Measurements from ENCODE around the gene STX5. TPM values are rescaled to one million over a fixed set of nuclear protein-coding genes. Genes with fewer than 3 reads are reported as not detected.

STX5 gene
- total RNA-seq, 1 experiment from 2014 or later, result 30.0 TPM

GRCh38 chr11:62788991-62789390, 42.9 kb downstream of the STX5 start:
- peaks cover 43% of the 10 kb centered on the region for H3K4me1 ChIP-seq (ENCODE audit: low read length)
- H3K9me2 ChIP-seq (replicated peaks; ENCODE audit: insufficient read depth, low read length), result no peaks in the 10 kb centered on the region
- H3K4me3 ChIP-seq (ENCODE audit: low read length), result peak overlapping the region; percentile 89; the same call in 1 of the 2 replicates
- H3K27me3 ChIP-seq (ENCODE audit: low read length), result no peaks in the 10 kb centered on the region
- peaks cover 50% of the 10 kb centered on the region for H3K79me2 ChIP-seq (ENCODE audit: low read length)
- H3K4me2 ChIP-seq (ENCODE audit: low read depth, low read length, poor library complexity, severe bottlenecking), result peak overlapping the region; percentile 78
- no peaks in the 10 kb centered on the region for H3K9me3 ChIP-seq (ENCODE audit: low read length)
- H4K20me1 ChIP-seq (ENCODE audit: insufficient read depth, low read depth, low read length), result no peaks in the 10 kb centered on the region; the same call in 1 of the 2 replicates
- no peak overlapping the region for H2AFZ ChIP-seq (ENCODE audit: low read length)
- peak overlapping the region; percentile 56; the same call in 1 of the 2 replicates for H3K27ac ChIP-seq (ENCODE audit: low read length)
- peak overlapping the region; percentile 96 for H3K9ac ChIP-seq (ENCODE audit: low read length)
- H3K36me3 ChIP-seq (ENCODE audit: insufficient read depth, low read length), result peaks cover 13% of the 10 kb centered on the region; the same call in 1 of the 2 replicates
- no peak for DNase-seq

GRCh38 chr11:62787005-62787759, 44.7 kb downstream of the STX5 start, which contains the start of gene TMEM179B:
TSS of gene TMEM179B (plus strand) at chr11:62787402. CDS start at chr11:62787432, 30 bp downstream.
- no peak within 1 kb of the TSS for H2AFZ ChIP-seq (ENCODE audit: low read length)
- no peaks in the 10 kb centered on the region for H3K9me3 ChIP-seq (ENCODE audit: low read length)
- H3K9ac ChIP-seq (ENCODE audit: low read length), result peak within 1 kb of the TSS; percentile 96
- H3K4me2 ChIP-seq (ENCODE audit: low read depth, low read length, poor library complexity, severe bottlenecking), result peak within 1 kb of the TSS; percentile 78
- H3K36me3 ChIP-seq (ENCODE audit: insufficient read depth, low read length), result peaks cover 10% of the 10 kb centered on the region; the same call in 1 of the 2 replicates
- no peaks in the 10 kb centered on the region for H3K9me2 ChIP-seq (replicated peaks; ENCODE audit: insufficient read depth, low read length)
- DNase-seq, result peak; percentile 100
- peaks cover 50% of the 10 kb centered on the region for H3K79me2 ChIP-seq (ENCODE audit: low read length)
- no peaks in the 10 kb centered on the region; the same call in 1 of the 2 replicates for H4K20me1 ChIP-seq (ENCODE audit: insufficient read depth, low read depth, low read length)
- no peaks in the 10 kb centered on the region for H3K27me3 ChIP-seq (ENCODE audit: low read length)
- peaks cover 38% of the 10 kb centered on the region for H3K4me1 ChIP-seq (ENCODE audit: low read length)
- H3K4me3 ChIP-seq (ENCODE audit: low read length), result peak within 1 kb of the TSS; percentile 89
- peak within 1 kb of the TSS; percentile 70 for H3K27ac ChIP-seq (ENCODE audit: low read length)

GRCh38 chr11:62786318-62787004, 45.4 kb downstream of the STX5 start:
- H3K36me3 ChIP-seq (ENCODE audit: insufficient read depth, low read length), result peaks cover 7% of the 10 kb centered on the region; the same call in 1 of the 2 replicates
- H3K4me1 ChIP-seq (ENCODE audit: low read length), result peaks cover 35% of the 10 kb centered on the region
- H3K4me2 ChIP-seq (ENCODE audit: low read depth, low read length, poor library complexity, severe bottlenecking), result peak overlapping the region; percentile 78
- no peaks in the 10 kb centered on the region for H3K9me2 ChIP-seq (replicated peaks; ENCODE audit: insufficient read depth, low read length)
- H3K9me3 ChIP-seq (ENCODE audit: low read length), result no peaks in the 10 kb centered on the region
- H3K27ac ChIP-seq (ENCODE audit: low read length), result peak overlapping the region; percentile 70
- peak overlapping the region; percentile 89 for H3K4me3 ChIP-seq (ENCODE audit: low read length)
- no peaks in the 10 kb centered on the region for H3K27me3 ChIP-seq (ENCODE audit: low read length)
- H4K20me1 ChIP-seq (ENCODE audit: insufficient read depth, low read depth, low read length), result no peaks in the 10 kb centered on the region; the same call in 1 of the 2 replicates
- no peak overlapping the region for H2AFZ ChIP-seq (ENCODE audit: low read length)
- DNase-seq, result peak; percentile 94
- peak overlapping the region; percentile 96 for H3K9ac ChIP-seq (ENCODE audit: low read length)
- H3K79me2 ChIP-seq (ENCODE audit: low read length), result peaks cover 47% of the 10 kb centered on the region

GRCh38 chr11:62782753-62783152, 49.1 kb downstream of the STX5 start:
- H3K9ac ChIP-seq (ENCODE audit: low read length), result no peak overlapping the region

GRCh38 chr11:62778441-62778840, 53.4 kb downstream of the STX5 start:
- Histone ChIP-seq H3K27me3 (ENCODE audit: low read length) (no peaks in the 10 kb centered on the region), H4K20me1 (ENCODE audit: insufficient read depth, low read depth, low read length) (no peaks in the 10 kb centered on the region), H3K9ac (ENCODE audit: low read length) (no peak overlapping the region), H3K4me2 (ENCODE audit: low read depth, low read length, poor library complexity, severe bottlenecking) (no peak overlapping the region), H3K4me1 (ENCODE audit: low read length) (peaks cover 3% of the 10 kb centered on the region; the same call in 1 of the 2 replicates), H2AFZ (ENCODE audit: low read length) (no peak overlapping the region), H3K9me3 (ENCODE audit: low read length) (no peaks in the 10 kb centered on the region), H3K36me3 (ENCODE audit: insufficient read depth, low read length) (0 out of 2 replicates have a peak, but pooled peaks cover 4% of the 10 kb centered on the region), H3K79me2 (ENCODE audit: low read length) (peaks cover 9% of the 10 kb centered on the region), H3K27ac (ENCODE audit: low read length) (no peak overlapping the region), H3K4me3 (ENCODE audit: low read length) (no peak overlapping the region), H3K9me2 (replicated peaks; ENCODE audit: insufficient read depth, low read length) (no peaks in the 10 kb centered on the region)
- no peak for DNase-seq

More at GRCh38 chr11:62782753-62783152, 49.1 kb downstream of the STX5 start:
- H3K27me3 ChIP-seq (ENCODE audit: low read length), result no peaks in the 10 kb centered on the region
- H4K20me1 ChIP-seq (ENCODE audit: insufficient read depth, low read depth, low read length), result no peaks in the 10 kb centered on the region
- H3K4me2 ChIP-seq (ENCODE audit: low read depth, low read length, poor library complexity, severe bottlenecking), result no peak overlapping the region
- no peak for DNase-seq
- H3K79me2 ChIP-seq (ENCODE audit: low read length), result peaks cover 11% of the 10 kb centered on the region
- no peak overlapping the region for H3K27ac ChIP-seq (ENCODE audit: low read length)
- peaks cover 8% of the 10 kb centered on the region for H3K4me1 ChIP-seq (ENCODE audit: low read length)
- H2AFZ ChIP-seq (ENCODE audit: low read length), result no peak overlapping the region
- H3K9me3 ChIP-seq (ENCODE audit: low read length), result no peaks in the 10 kb centered on the region
- no peaks in the 10 kb centered on the region for H3K9me2 ChIP-seq (replicated peaks; ENCODE audit: insufficient read depth, low read length)
- H3K4me3 ChIP-seq (ENCODE audit: low read length), result no peak overlapping the region
- 0 out of 2 replicates have a peak, but pooled peaks cover 4% of the 10 kb centered on the region for H3K36me3 ChIP-seq (ENCODE audit: insufficient read depth, low read length)

- H3K9ac ChIP-seq (ENCODE audit: low read length), result no peak overlapping the region
- DNase-seq, result no peak
- H3K4me2 ChIP-seq (ENCODE audit: low read depth, low read length, poor library complexity, severe bottlenecking), result no peak overlapping the region
- H3K79me2 ChIP-seq (ENCODE audit: low read length), result peaks cover 18% of the 10 kb centered on the region
- no peaks in the 10 kb centered on the region for H3K9me3 ChIP-seq (ENCODE audit: low read length)
- no peaks in the 10 kb centered on the region for H3K9me2 ChIP-seq (replicated peaks; ENCODE audit: insufficient read depth, low read length)
- no peak overlapping the region for H3K4me3 ChIP-seq (ENCODE audit: low read length)
- no peak overlapping the region for H2AFZ ChIP-seq (ENCODE audit: low read length)
- H3K27me3 ChIP-seq (ENCODE audit: low read length), result no peaks in the 10 kb centered on the region
- H3K4me1 ChIP-seq (ENCODE audit: low read length), result peaks cover 7% of the 10 kb centered on the region
- no peaks in the 10 kb centered on the region for H4K20me1 ChIP-seq (ENCODE audit: insufficient read depth, low read depth, low read length)
- no peak overlapping the region for H3K27ac ChIP-seq (ENCODE audit: low read length)
- H3K36me3 ChIP-seq (ENCODE audit: insufficient read depth, low read length), result no peaks in the 10 kb centered on the region
These were observed 54.5 kb downstream of the STX5 start for GRCh38 chr11:62777389-62777788.

- peaks cover 28% of the 10 kb centered on the region for H3K79me2 ChIP-seq (ENCODE audit: low read length)
- DNase-seq, result no peak
- H3K4me3 ChIP-seq (ENCODE audit: low read length), result no peak overlapping the region
- no peak overlapping the region for H3K27ac ChIP-seq (ENCODE audit: low read length)
- H3K4me2 ChIP-seq (ENCODE audit: low read depth, low read length, poor library complexity, severe bottlenecking), result no peak overlapping the region
- no peaks in the 10 kb centered on the region for H3K36me3 ChIP-seq (ENCODE audit: insufficient read depth, low read length)
- H2AFZ ChIP-seq (ENCODE audit: low read length), result no peak overlapping the region
- H3K9ac ChIP-seq (ENCODE audit: low read length), result no peak overlapping the region
- H4K20me1 ChIP-seq (ENCODE audit: insufficient read depth, low read depth, low read length), result no peaks in the 10 kb centered on the region
- H3K9me2 ChIP-seq (replicated peaks; ENCODE audit: insufficient read depth, low read length), result no peaks in the 10 kb centered on the region
- peaks cover 19% of the 10 kb centered on the region for H3K4me1 ChIP-seq (ENCODE audit: low read length)
- no peaks in the 10 kb centered on the region for H3K27me3 ChIP-seq (ENCODE audit: low read length)
- H3K9me3 ChIP-seq (ENCODE audit: low read length), result no peaks in the 10 kb centered on the region
These were observed 56.2 kb downstream of the STX5 start for GRCh38 chr11:62775646-62776045.

- Histone ChIP-seq H3K4me3 (ENCODE audit: low read length) (no peak overlapping the region), H2AFZ (ENCODE audit: low read length) (no peak overlapping the region), H3K27ac (ENCODE audit: low read length) (no peak overlapping the region), H3K9me2 (replicated peaks; ENCODE audit: insufficient read depth, low read length) (no peaks in the 10 kb centered on the region), H3K9me3 (ENCODE audit: low read length) (no peaks in the 10 kb centered on the region), H4K20me1 (ENCODE audit: insufficient read depth, low read depth, low read length) (no peaks in the 10 kb centered on the region), H3K9ac (ENCODE audit: low read length) (no peak overlapping the region), H3K4me1 (ENCODE audit: low read length) (peaks cover 28% of the 10 kb centered on the region), H3K27me3 (ENCODE audit: low read length) (no peaks in the 10 kb centered on the region), H3K4me2 (ENCODE audit: low read depth, low read length, poor library complexity, severe bottlenecking) (no peak overlapping the region), H3K36me3 (ENCODE audit: insufficient read depth, low read length) (no peaks in the 10 kb centered on the region), H3K79me2 (ENCODE audit: low read length) (peaks cover 28% of the 10 kb centered on the region)
- DNase-seq, result no peak
These were observed 57.4 kb downstream of the STX5 start for GRCh38 chr11:62774407-62774806.
